Colonic mucosa (tissue), 4 donors: ENCODE data around the gene TRDMT1. TPM values are rescaled to one million over a fixed set of nuclear protein-coding genes. Genes with fewer than 3 reads are reported as not detected.

Experiments
- DNase-seq: peaks from one replicate; pipeline ENCODE4 v3.0.0-alpha.2; 2020
- H3K27ac ChIP-seq: fragments of 200-600 bp; one replicate; pipeline ENCODE4 v1.8.0; 2021
- H3K27me3 ChIP-seq: fragments of 200-600 bp; one replicate; pipeline ENCODE4 v1.8.0; 2021
- H3K36me3 ChIP-seq: fragments of 200-600 bp; one replicate; pipeline ENCODE4 v1.8.0; 2021
- H3K4me1 ChIP-seq: fragments of 200-600 bp; one replicate; pipeline ENCODE4 v1.8.0; 2021; ENCODE audit warnings: mild to moderate bottlenecking
- H3K4me3 ChIP-seq: fragments of 200-600 bp; one replicate; pipeline ENCODE4 v1.8.0; 2021
- H3K9ac ChIP-seq, 2 donors: one replicate each; pipeline ENCODE4 v1.7.0; 2013; ENCODE audit warnings: control low read depth in 2 of 2, low read depth in 2 of 2, low read length in 2 of 2
- H3K9me3 ChIP-seq: fragments of 200-600 bp; one replicate; pipeline ENCODE4 v1.8.0; 2021
- CTCF ChIP-seq: fragments of 200-600 bp; IDR thresholded peaks from one replicate; pipeline ENCODE4 v1.8.0; 2022; ENCODE audit warnings: antibody characterized with exemption, mild to moderate bottlenecking
- intact Hi-C: fragments of 100-400 bp; cut with DNase I; formaldehyde crosslinking; loops from one replicate; pipeline ENCODE4 v1.14.1; 2022
- total RNA-seq, 2 donors: library from RNA; stranded (reverse); fragmentation: NEBNext Ultra II Directional in 1 of 2; extraction: Animal tissue kit (Norgen Biotek cat#: 25700) in 1 of 2; gene quantifications; one replicate each; pipeline ENCODE4 v1.2.1, GENCODE V29; 2021
- donor health status: healthy.
- donor health status: DM: no; HTN: no; CAD: no.
- donor health status: DM: no; HTN: no; CAD: no.

TRDMT1 gene
- total RNA-seq, 2 donors from 2014 or later, result 3.4 to 3.5 TPM

GRCh38 chr10:17229717-17229966 lies 28.2 kb upstream of the TRDMT1 start:
- intact Hi-C loops, result loop anchor here (10.0 kb wide), 1 partner anchor 75 kb away; no protein-coding TSS in a partner anchor
- H3K36me3 ChIP-seq, result no peaks in the 10 kb centered on the region
- peak overlapping the region; percentile 94 for H3K27ac ChIP-seq
- H3K4me3 ChIP-seq, result peak overlapping the region; percentile 69
- no peak for TF ChIP-seq CTCF
- H3K9me3 ChIP-seq, result no peaks in the 10 kb centered on the region
- DNase-seq, result peak; percentile 46
- H3K4me1 ChIP-seq, result peaks cover 9% of the 10 kb centered on the region
- peak overlapping the region; percentile 86 to 97 for H3K9ac ChIP-seq
- H3K27me3 ChIP-seq, result peaks cover 10% of the 10 kb centered on the region

GRCh38 chr10:17229016-17229716 lies 27.7 kb upstream of the TRDMT1 start:
- no peaks in the 10 kb centered on the region for H3K36me3 ChIP-seq
- H3K27me3 ChIP-seq, result peaks cover 10% of the 10 kb centered on the region
- intact Hi-C loops, result loop anchor here (10.0 kb wide), 1 partner anchor 74 kb away; no protein-coding TSS in a partner anchor
- H3K4me1 ChIP-seq, result peaks cover 5% of the 10 kb centered on the region
- peak overlapping the region; percentile 69 for H3K4me3 ChIP-seq
- DNase-seq, result peak; percentile 80
- peak overlapping the region; percentile 94 for H3K27ac ChIP-seq
- H3K9ac ChIP-seq, result peak overlapping the region; percentile 86 to 97
- no peak for TF ChIP-seq CTCF
- no peaks in the 10 kb centered on the region for H3K9me3 ChIP-seq

- H3K4me1 ChIP-seq, result no peaks in the 10 kb centered on the region
- H3K27ac ChIP-seq, result peak within 1 kb of the TSS; percentile 94
- intact Hi-C loops, result loop anchor here (10.0 kb wide), 1 partner anchor 74 kb away; no protein-coding TSS in a partner anchor
- no peaks in the 10 kb centered on the region for H3K9me3 ChIP-seq
- peak within 1 kb of the TSS; percentile 69 for H3K4me3 ChIP-seq
- peak; percentile 81 for DNase-seq
- peaks cover 10% of the 10 kb centered on the region for H3K27me3 ChIP-seq
- TF ChIP-seq CTCF, result no peak
- H3K36me3 ChIP-seq, result no peaks in the 10 kb centered on the region
- peak within 1 kb of the TSS; percentile 60 to 97 for H3K9ac ChIP-seq
Observed at GRCh38 chr10:17228091-17229015, 26.9 kb upstream of the TRDMT1 start, which contains the start of gene VIM. VIM (plus strand) TSS chr10:17228241; CDS start chr10:17229423, 1,182 bp downstream.

- no peaks in the 10 kb centered on the region for H3K4me1 ChIP-seq
- no peaks in the 10 kb centered on the region for H3K36me3 ChIP-seq
- peaks cover 10% of the 10 kb centered on the region for H3K27me3 ChIP-seq
- peak overlapping the region; percentile 69 for H3K4me3 ChIP-seq
- DNase-seq, result no peak
- no peaks in the 10 kb centered on the region for H3K9me3 ChIP-seq
- peak overlapping the region; percentile 60 to 91 for H3K9ac ChIP-seq
- intact Hi-C loops, result loop anchor here (10.0 kb wide), 1 partner anchor 73 kb away; no protein-coding TSS in a partner anchor
- TF ChIP-seq CTCF, result peak; percentile 53
- H3K27ac ChIP-seq, result peak overlapping the region; percentile 94
Observed at GRCh38 chr10:17227367-17228090, 26.1 kb upstream of the TRDMT1 start.

GRCh38 chr10:17226891-17227303 lies 25.4 kb upstream of the TRDMT1 start:
- intact Hi-C loops, result loop anchor here (10.0 kb wide), 1 partner anchor 72 kb away; no protein-coding TSS in a partner anchor
- H3K9me3 ChIP-seq, result no peaks in the 10 kb centered on the region

More at GRCh38 chr10:17226891-17227303, 25.4 kb upstream of the TRDMT1 start:
- Histone ChIP-seq H3K27ac (peak overlapping the region; percentile 94), H3K4me1 (no peaks in the 10 kb centered on the region), H3K27me3 (peaks cover 10% of the 10 kb centered on the region), H3K4me3 (no peak overlapping the region), H3K9ac (peak overlapping the region in 1 of 2 donors; percentile 91), H3K36me3 (no peaks in the 10 kb centered on the region)
- TF ChIP-seq CTCF, result no peak
- no peak for DNase-seq
